ENCODE measurements around the gene BTAF1.

The BTAF1 gene

GRCh38 chr10:92005978-92006377, 82.4 kb downstream of the BTAF1 start:
- no peak overlapping the region for H3K4me2 ChIP-seq (ENCODE audit: insufficient read depth, low read length)
- DNase-seq (no peak), ATAC-seq (ENCODE audit: insufficient read depth, low read depth) (no peak)
- peaks cover 57% of the 10 kb centered on the region for H3K36me3 ChIP-seq (ENCODE audit: insufficient read depth, low read length)
- H3K79me2 ChIP-seq (ENCODE audit: insufficient read depth, low read length), result no peaks in the 10 kb centered on the region
- no peak overlapping the region for H3K9ac ChIP-seq (ENCODE audit: low read depth, low read length)
- H4K20me1 ChIP-seq (ENCODE audit: insufficient read depth, low read length), result no peaks in the 10 kb centered on the region
- no peaks in the 10 kb centered on the region for H3K27me3 ChIP-seq (ENCODE audit: insufficient read depth, low read length, poor library complexity)
- TF ChIP-seq CTCF (IDR thresholded peaks at IDR 0.05; ENCODE audit: borderline replicate concordance, extremely low read depth, low read length, poor library complexity, severe bottlenecking) (no peak), EZH2 (IDR thresholded peaks at IDR 0.05; ENCODE audit: borderline replicate concordance, low read depth, low read length, severe bottlenecking) (no peak)
- no peak overlapping the region for H3K4me3 ChIP-seq (ENCODE audit: low read depth in 1 of 2, low read length in 2 of 2)
- no peak overlapping the region for H2AFZ ChIP-seq (ENCODE audit: low read depth, low read length)
- H3K9me3 ChIP-seq (ENCODE audit: insufficient read depth, low read length, severe bottlenecking), result no peaks in the 10 kb centered on the region
- no peak overlapping the region for H3K27ac ChIP-seq (ENCODE audit: low read length)
- H3K4me1 ChIP-seq (ENCODE audit: insufficient read depth, low read length), result no peaks in the 10 kb centered on the region

GRCh38 chr10:92009445-92009844, 85.9 kb downstream of the BTAF1 start:
- no peak for ATAC-seq (ENCODE audit: insufficient read depth, low read depth)
- Histone ChIP-seq H3K4me3 (ENCODE audit: low read depth in 1 of 2, low read length in 2 of 2) (no peak overlapping the region), H2AFZ (ENCODE audit: low read depth, low read length) (no peak overlapping the region), H3K9me3 (ENCODE audit: insufficient read depth, low read length, severe bottlenecking) (no peaks in the 10 kb centered on the region), H3K36me3 (ENCODE audit: insufficient read depth, low read length) (peaks cover 63% of the 10 kb centered on the region), H3K4me2 (ENCODE audit: insufficient read depth, low read length) (no peak overlapping the region), H3K27ac (ENCODE audit: low read length) (no peak overlapping the region), H3K79me2 (ENCODE audit: insufficient read depth, low read length) (no peaks in the 10 kb centered on the region), H3K27me3 (ENCODE audit: insufficient read depth, low read length, poor library complexity) (no peaks in the 10 kb centered on the region), H4K20me1 (ENCODE audit: insufficient read depth, low read length) (no peaks in the 10 kb centered on the region), H3K9ac (ENCODE audit: low read depth, low read length) (no peak overlapping the region), H3K4me1 (ENCODE audit: insufficient read depth, low read length) (no peaks in the 10 kb centered on the region)
- no peak for DNase-seq
- TF ChIP-seq CTCF (IDR thresholded peaks at IDR 0.05; ENCODE audit: borderline replicate concordance, extremely low read depth, low read length, poor library complexity, severe bottlenecking) (no peak), EZH2 (IDR thresholded peaks at IDR 0.05; ENCODE audit: borderline replicate concordance, low read depth, low read length, severe bottlenecking) (no peak)

GRCh38 chr10:92010047-92010735, 86.6 kb downstream of the BTAF1 start:
- ATAC-seq (ENCODE audit: insufficient read depth, low read depth) (no peak), DNase-seq (no peak)
- no peaks in the 10 kb centered on the region for H3K27me3 ChIP-seq (ENCODE audit: insufficient read depth, low read length, poor library complexity)
- H3K9me3 ChIP-seq (ENCODE audit: insufficient read depth, low read length, severe bottlenecking), result no peaks in the 10 kb centered on the region
- TF ChIP-seq CTCF (IDR thresholded peaks at IDR 0.05; ENCODE audit: borderline replicate concordance, extremely low read depth, low read length, poor library complexity, severe bottlenecking) (no peak), EZH2 (IDR thresholded peaks at IDR 0.05; ENCODE audit: borderline replicate concordance, low read depth, low read length, severe bottlenecking) (no peak)
- H3K36me3 ChIP-seq (ENCODE audit: insufficient read depth, low read length), result peaks cover 69% of the 10 kb centered on the region
- H2AFZ ChIP-seq (ENCODE audit: low read depth, low read length), result no peak overlapping the region
- H3K4me2 ChIP-seq (ENCODE audit: insufficient read depth, low read length), result no peak overlapping the region
- H3K79me2 ChIP-seq (ENCODE audit: insufficient read depth, low read length), result no peaks in the 10 kb centered on the region
- H3K4me3 ChIP-seq (ENCODE audit: low read depth in 1 of 2, low read length in 2 of 2), result no peak overlapping the region
- H3K9ac ChIP-seq (ENCODE audit: low read depth, low read length), result no peak overlapping the region
- H3K27ac ChIP-seq (ENCODE audit: low read length), result no peak overlapping the region
- H4K20me1 ChIP-seq (ENCODE audit: insufficient read depth, low read length), result no peaks in the 10 kb centered on the region
- H3K4me1 ChIP-seq (ENCODE audit: insufficient read depth, low read length), result no peaks in the 10 kb centered on the region
